Esophagus squamous epithelium (tissue), 4 donors: ENCODE measurements around the gene HIRA.

Experiments used
- CTCF ChIP-seq, 6 experiments: fragments of 450-650 bp in 4 of 6; fragments of 200-600 bp in 2 of 6; sonication (generic) in 2 of 6; IDR thresholded peaks; one replicate each; pipeline ENCODE4 v1.5.1; 2016 to 2019; ENCODE audit warnings: antibody characterized with exemption in 6 of 6, mild to moderate bottlenecking in 4 of 6, moderate library complexity in 4 of 6
- POLR2A ChIP-seq, 4 donors: fragments of 450-650 bp; IDR thresholded peaks; one replicate each; pipeline ENCODE4 v1.6.1; 2017; ENCODE audit warnings: antibody characterized with exemption in 4 of 4, mild to moderate bottlenecking in 4 of 4, moderate library complexity in 3 of 4

GRCh38 chr22:19434829-19435580 lies 3.5 kb upstream of the HIRA start:
- TF ChIP-seq CTCF (IDR thresholded peaks at IDR 0.05) (no peak), POLR2A (IDR thresholded peaks at IDR 0.05) (no peak)
